HG03432 (cell line): ENCODE results near the gene HIVEP1.

ENCODE experiments used
- ATAC-seq: cut with Tn5 transposase; IDR thresholded peaks from one replicate; pipeline ENCODE4 v1.9.1; 2021; ENCODE audit warnings: mild to moderate bottlenecking, moderate library complexity; ENCODE audit not compliant: unreplicated experiment

The HIVEP1 gene

GRCh38 chr6:11992086-11992485 lies 20.0 kb upstream of the HIVEP1 start:
- ATAC-seq, result no peak

GRCh38 chr6:11994875-11995461 lies 17.1 kb upstream of the HIVEP1 start:
- ATAC-seq, result no peak

- no peak for ATAC-seq
These were observed 15.4 kb upstream of the HIVEP1 start for GRCh38 chr6:11996751-11997150.

GRCh38 chr6:11999246-11999645 lies 12.9 kb upstream of the HIVEP1 start:
- ATAC-seq, result no peak

GRCh38 chr6:12000174-12000573 lies 11.9 kb upstream of the HIVEP1 start:
- ATAC-seq, result no peak

- ATAC-seq, result no peak
These were observed 11.0 kb upstream of the HIVEP1 start for GRCh38 chr6:12001004-12001705.

- ATAC-seq, result no peak
These were observed 10.2 kb upstream of the HIVEP1 start for GRCh38 chr6:12001706-12002435.

- ATAC-seq, result no peak
These were observed 4.6 kb upstream of the HIVEP1 start for GRCh38 chr6:12007473-12007872.

GRCh38 chr6:12007887-12008286 lies 4.2 kb upstream of the HIVEP1 start:
- no peak for ATAC-seq

GRCh38 chr6:12008366-12009179 lies 3.5 kb upstream of the HIVEP1 start:
- peak; percentile 34 for ATAC-seq

- ATAC-seq, result no peak
These were observed 2.9 kb upstream of the HIVEP1 start for GRCh38 chr6:12009180-12009685.

- no peak for ATAC-seq
These were observed 2.1 kb upstream of the HIVEP1 start for GRCh38 chr6:12009876-12010634.

GRCh38 chr6:12010635-12011275 lies 1.4 kb upstream of the HIVEP1 start:
- peak; percentile 42 for ATAC-seq

GRCh38 chr6:12011276-12012037 lies 655 bp upstream of the HIVEP1 start:
- peak; percentile 64 for ATAC-seq

- no peak for ATAC-seq
These were observed 620 bp downstream of the HIVEP1 start for GRCh38 chr6:12012558-12013306.

GRCh38 chr6:12013307-12013719 lies 1.2 kb downstream of the HIVEP1 start:
- no peak for ATAC-seq

- ATAC-seq, result no peak
These were observed 2.1 kb downstream of the HIVEP1 start for GRCh38 chr6:12014027-12014872.

GRCh38 chr6:12014873-12015149 lies 2.7 kb downstream of the HIVEP1 start:
- ATAC-seq, result no peak
